Esophagus (tissue), 2 donors: ENCODE data around the gene NLRP1. TPM values are rescaled to one million over a fixed set of nuclear protein-coding genes. Genes with fewer than 3 reads are reported as not detected.

ENCODE experiments used
- H3K27ac ChIP-seq, 2 donors: one replicate each; pipeline ENCODE4 v1.5.1; 2013; ENCODE audit warnings: low read depth in 2 of 2, mild to moderate bottlenecking in 2 of 2, inconsistent platforms in 1 of 2, low read length in 1 of 2, moderate library complexity in 1 of 2
- H3K27me3 ChIP-seq, 2 donors: one replicate each; pipeline ENCODE4 v1.6.1; 2013; ENCODE audit warnings: low read length in 2 of 2, control low read depth in 1 of 2, mild to moderate bottlenecking in 1 of 2; ENCODE audit not compliant: insufficient read depth in 2 of 2, control insufficient read depth in 1 of 2
- H3K36me3 ChIP-seq, 2 donors: one replicate each; pipeline ENCODE4 v1.6.1; 2013; ENCODE audit warnings: low read length in 1 of 2; ENCODE audit not compliant: control insufficient read depth in 2 of 2, insufficient read depth in 2 of 2
- H3K4me1 ChIP-seq, 2 donors: one replicate each; pipeline ENCODE4 v1.6.1; 2013; ENCODE audit warnings: low read length in 1 of 2; ENCODE audit not compliant: control insufficient read depth in 2 of 2, insufficient read depth in 2 of 2
- H3K4me3 ChIP-seq, 2 donors: one replicate each; pipeline ENCODE4 v1.5.1; 2013; ENCODE audit warnings: low read length in 2 of 2, mild to moderate bottlenecking in 2 of 2, low read depth in 1 of 2, moderate library complexity in 1 of 2
- H3K9me3 ChIP-seq, 2 donors: one replicate each; pipeline ENCODE4 v1.6.1; 2013; ENCODE audit warnings: mild to moderate bottlenecking in 2 of 2, low read depth in 1 of 2, low read length in 1 of 2, moderate library complexity in 1 of 2; ENCODE audit not compliant: control insufficient read depth in 2 of 2, insufficient read depth in 1 of 2
- whole genome bisulfite sequencing, 2 donors: extraction: QIAGEN DNeasy Blood & Tissue Kit; methylation state at CpG; one replicate each; pipeline ENCODE4 v1.1.7; 2013; 5-methylcytosine and 5-hydroxymethylcytosine counted together
- polyA plus RNA-seq, 2 donors: library from polyadenylated mRNA; stranded (reverse); fragments of 200-250 nt; gene quantifications; one replicate each; pipeline ENCODE4 v1.2.3, GENCODE V29; 2013
- donor health status: healthy with polysubstance abuse.
- donor health status: Bipolar disorder and iron deficiency.

The NLRP1 gene
- polyA plus RNA-seq, 2 donors, result 8.6 to 26.4 TPM

GRCh38 chr17:5511401-5512225 is 72.7 kb downstream of the NLRP1 start:
- no peak overlapping the region for H3K27ac ChIP-seq
- peaks cover 0 to 11% of the 10 kb centered on the region in 2 donors for H3K36me3 ChIP-seq
- no peak overlapping the region for H3K4me3 ChIP-seq
- H3K27me3 ChIP-seq, result no peaks in the 10 kb centered on the region
- no peaks in the 10 kb centered on the region for H3K4me1 ChIP-seq
- no peaks in the 10 kb centered on the region for H3K9me3 ChIP-seq
- 62 to 78% methylated on average over 17 of the region's 17 CpGs for WGBS, 2 donors

GRCh38 chr17:5510771-5511170 is 73.5 kb downstream of the NLRP1 start:
- no peak overlapping the region for H3K27ac ChIP-seq
- no peaks in the 10 kb centered on the region for H3K27me3 ChIP-seq
- WGBS, 2 donors, result 79 to 82% methylated on average over 8 of the region's 8 CpGs

GRCh38 chr17:5509482-5509881 is 74.8 kb downstream of the NLRP1 start:
- no peak overlapping the region for H3K27ac ChIP-seq
- no peaks in the 10 kb centered on the region for H3K27me3 ChIP-seq
- peaks cover 0 to 4% of the 10 kb centered on the region in 2 donors for H3K36me3 ChIP-seq
- no peaks in the 10 kb centered on the region for H3K9me3 ChIP-seq
- H3K4me3 ChIP-seq, result no peak overlapping the region
- 74 to 87% methylated on average over 8 of the region's 8 CpGs for WGBS, 2 donors
- no peaks in the 10 kb centered on the region for H3K4me1 ChIP-seq

More at GRCh38 chr17:5510771-5511170, 73.5 kb downstream of the NLRP1 start:
- no peaks in the 10 kb centered on the region for H3K9me3 ChIP-seq
- H3K4me3 ChIP-seq, result no peak overlapping the region
- peaks cover 0 to 8% of the 10 kb centered on the region in 2 donors for H3K36me3 ChIP-seq
- no peaks in the 10 kb centered on the region for H3K4me1 ChIP-seq

GRCh38 chr17:5508810-5509209 is 75.5 kb downstream of the NLRP1 start:
- no peak overlapping the region for H3K27ac ChIP-seq
- H3K9me3 ChIP-seq, result no peaks in the 10 kb centered on the region
- H3K36me3 ChIP-seq, result peaks cover 0 to 2% of the 10 kb centered on the region in 2 donors
- no peaks in the 10 kb centered on the region for H3K4me1 ChIP-seq
- H3K27me3 ChIP-seq, result no peaks in the 10 kb centered on the region
- H3K4me3 ChIP-seq, result no peak overlapping the region
- 46 to 60% methylated on average over 4 of the region's 4 CpGs for WGBS, 2 donors

- no peaks in the 10 kb centered on the region for H3K27me3 ChIP-seq
- H3K36me3 ChIP-seq, result no peaks in the 10 kb centered on the region
- H3K4me3 ChIP-seq, result no peak overlapping the region
- H3K9me3 ChIP-seq, result no peaks in the 10 kb centered on the region
- WGBS, 2 donors, result 87 to 95% methylated on average over 5 of the region's 5 CpGs
- no peak overlapping the region for H3K27ac ChIP-seq
- no peaks in the 10 kb centered on the region for H3K4me1 ChIP-seq
Observed at GRCh38 chr17:5506307-5506706, 78.0 kb downstream of the NLRP1 start.

- Histone ChIP-seq H3K27me3 (no peaks in the 10 kb centered on the region), H3K9me3 (no peaks in the 10 kb centered on the region), H3K4me3 (no peak overlapping the region), H3K36me3 (no peaks in the 10 kb centered on the region), H3K27ac (no peak overlapping the region), H3K4me1 (peaks cover 0 to 5% of the 10 kb centered on the region in 2 donors)
- WGBS, 2 donors, result 97% methylated on average over 4 of the region's 4 CpGs
Observed at GRCh38 chr17:5502552-5502951, 81.8 kb downstream of the NLRP1 start.

- H3K36me3 ChIP-seq, result no peaks in the 10 kb centered on the region
- H3K4me3 ChIP-seq, result no peak overlapping the region
- 83 to 88% methylated on average over 8 of the region's 8 CpGs for WGBS, 2 donors
- H3K27me3 ChIP-seq, result no peaks in the 10 kb centered on the region
- no peak overlapping the region for H3K27ac ChIP-seq
- H3K9me3 ChIP-seq, result no peaks in the 10 kb centered on the region
- H3K4me1 ChIP-seq, result peaks cover 0 to 5% of the 10 kb centered on the region in 2 donors
Observed at GRCh38 chr17:5501685-5502084, 82.6 kb downstream of the NLRP1 start.

- Histone ChIP-seq H3K27ac (no peak overlapping the region), H3K9me3 (no peaks in the 10 kb centered on the region), H3K27me3 (no peaks in the 10 kb centered on the region), H3K4me3 (peak overlapping the region; percentile 39 to 48), H3K4me1 (peaks cover 0 to 5% of the 10 kb centered on the region in 2 donors), H3K36me3 (no peaks in the 10 kb centered on the region)
- WGBS, 2 donors, result 1 to 4% methylated on average over 58 to 67 of the region's 67 CpGs
Observed at GRCh38 chr17:5500589-5501391, 83.5 kb downstream of the NLRP1 start.

- Histone ChIP-seq H3K4me3 (peak overlapping the region; percentile 39 to 48), H3K9me3 (no peaks in the 10 kb centered on the region), H3K27me3 (no peaks in the 10 kb centered on the region), H3K27ac (no peak overlapping the region), H3K4me1 (peaks cover 0 to 5% of the 10 kb centered on the region in 2 donors), H3K36me3 (no peaks in the 10 kb centered on the region)
- WGBS, 2 donors, result 4 to 8% methylated on average over 18 of the region's 18 CpGs
Observed at GRCh38 chr17:5500247-5500588, 84.1 kb downstream of the NLRP1 start.
